ENCODE data around the gene COA6. TPM values are rescaled to one million over a fixed set of nuclear protein-coding genes. Genes with fewer than 3 reads are reported as not detected.

The COA6 gene
- polyA plus RNA-seq, 2 of the 4 experiments (the other 2 are of a cell fraction): 102 to 133 TPM

GRCh38 chr1:234369033-234369430, 4.2 kb upstream of the COA6 start:
- no peak for DNase-seq (ENCODE audit: low read depth in 1 of 2, low spot score in 1 of 2)
- CTCF ChIA-PET: interaction anchor here (0.9 to 1.6 kb wide), 2 partner anchors 8 to 257 kb away, joined by 3 read pairs; no protein-coding TSS in a partner anchor
- POLR2A ChIA-PET: no interaction called here
- Histone ChIP-seq H3K4me3 (no peak overlapping the region), H3K4me2 (no peak overlapping the region; the same call in 2 of the 3 replicates), H3K27ac (peak overlapping the region; percentile 83 to 95), H3K9me3 (no peaks in the 10 kb centered on the region), H3K4me1 (peaks cover 32% of the 10 kb centered on the region)
- no peak for TF ChIP-seq NPAS2 (CRISPR knock-in tag; IDR thresholded peaks at IDR 0.05; ENCODE audit: borderline replicate concordance)
- no peak for ATAC-seq
- 96% methylated on average over 3 of the region's 3 CpGs for WGBS (ENCODE audit: missing lambda C conversion rate)
- FAIRE-seq: no peak

DNA sequence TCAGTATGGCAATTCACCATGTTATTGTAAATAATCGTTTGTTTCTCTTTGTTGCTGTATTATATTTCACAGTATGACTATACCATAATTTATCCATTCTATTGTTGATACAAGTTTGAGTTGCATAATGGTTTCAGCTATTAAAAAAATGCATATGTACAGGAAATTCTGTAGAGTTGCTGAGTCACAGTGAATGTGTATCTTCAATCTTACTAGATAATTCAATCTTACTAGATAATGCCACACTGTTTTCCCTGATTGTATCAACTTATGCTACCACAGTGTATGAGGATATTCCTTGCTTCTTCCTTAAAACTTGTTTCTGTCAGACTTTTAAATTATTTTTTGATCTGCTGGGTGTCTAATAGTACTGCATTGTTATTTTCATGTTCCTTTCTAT, 3.5 kb upstream of the COA6 start:
- H3K9me3 ChIP-seq: no peaks in the 10 kb centered on the region
- TF ChIP-seq EHMT2 (IDR thresholded peaks at IDR 0.05; ENCODE audit: low read depth) (no peak), TFCP2L1 (CRISPR knock-in tag; IDR thresholded peaks at IDR 0.05) (no peak), HOXB5 (CRISPR knock-in tag; IDR thresholded peaks at IDR 0.05) (0 out of 2 replicates have a peak, but pooled peaks have one; percentile 47), MAFK (IDR thresholded peaks at IDR 0.05; ENCODE audit: partially characterized antibody) (peak; percentile 98), GATA3 (IDR thresholded peaks at IDR 0.05; ENCODE audit: borderline replicate concordance) (peak; percentile 27; the same call in 1 of the 2 replicates), CEBPB (IDR thresholded peaks at IDR 0.05) (peak; percentile 28 to 90; a peak in 3 of 4 replicates), MAX (IDR thresholded peaks at IDR 0.05) (0 out of 2 replicates have a peak, but pooled peaks have one; percentile 14), NFE2L2 (conservative IDR thresholded peaks at IDR 0.05; ENCODE audit: low read length) (peak; percentile 95), RAD21 (conservative IDR thresholded peaks at IDR 0.05 in 1 of 2, IDR thresholded peaks at IDR 0.05 in 1 of 2) (no peak), FOSL2 (IDR thresholded peaks at IDR 0.05) (no peak), FOSL2 (CRISPR knock-in tag; IDR thresholded peaks at IDR 0.05) (0 out of 2 replicates have a peak, but pooled peaks have one; percentile 11), HOXA7 (CRISPR knock-in tag; IDR thresholded peaks at IDR 0.05) (peak; percentile 12; the same call in 1 of the 2 replicates), NR3C1 (IDR thresholded peaks at IDR 0.05) (no peak), ELK1 (IDR thresholded peaks at IDR 0.05; ENCODE audit: low read depth, low read length) (no peak), HOXB13 (CRISPR knock-in tag; IDR thresholded peaks at IDR 0.05; ENCODE audit: low read depth) (peak; percentile 66; the same call in 1 of the 2 replicates)
- TF ChIP-seq, protein P1, sequence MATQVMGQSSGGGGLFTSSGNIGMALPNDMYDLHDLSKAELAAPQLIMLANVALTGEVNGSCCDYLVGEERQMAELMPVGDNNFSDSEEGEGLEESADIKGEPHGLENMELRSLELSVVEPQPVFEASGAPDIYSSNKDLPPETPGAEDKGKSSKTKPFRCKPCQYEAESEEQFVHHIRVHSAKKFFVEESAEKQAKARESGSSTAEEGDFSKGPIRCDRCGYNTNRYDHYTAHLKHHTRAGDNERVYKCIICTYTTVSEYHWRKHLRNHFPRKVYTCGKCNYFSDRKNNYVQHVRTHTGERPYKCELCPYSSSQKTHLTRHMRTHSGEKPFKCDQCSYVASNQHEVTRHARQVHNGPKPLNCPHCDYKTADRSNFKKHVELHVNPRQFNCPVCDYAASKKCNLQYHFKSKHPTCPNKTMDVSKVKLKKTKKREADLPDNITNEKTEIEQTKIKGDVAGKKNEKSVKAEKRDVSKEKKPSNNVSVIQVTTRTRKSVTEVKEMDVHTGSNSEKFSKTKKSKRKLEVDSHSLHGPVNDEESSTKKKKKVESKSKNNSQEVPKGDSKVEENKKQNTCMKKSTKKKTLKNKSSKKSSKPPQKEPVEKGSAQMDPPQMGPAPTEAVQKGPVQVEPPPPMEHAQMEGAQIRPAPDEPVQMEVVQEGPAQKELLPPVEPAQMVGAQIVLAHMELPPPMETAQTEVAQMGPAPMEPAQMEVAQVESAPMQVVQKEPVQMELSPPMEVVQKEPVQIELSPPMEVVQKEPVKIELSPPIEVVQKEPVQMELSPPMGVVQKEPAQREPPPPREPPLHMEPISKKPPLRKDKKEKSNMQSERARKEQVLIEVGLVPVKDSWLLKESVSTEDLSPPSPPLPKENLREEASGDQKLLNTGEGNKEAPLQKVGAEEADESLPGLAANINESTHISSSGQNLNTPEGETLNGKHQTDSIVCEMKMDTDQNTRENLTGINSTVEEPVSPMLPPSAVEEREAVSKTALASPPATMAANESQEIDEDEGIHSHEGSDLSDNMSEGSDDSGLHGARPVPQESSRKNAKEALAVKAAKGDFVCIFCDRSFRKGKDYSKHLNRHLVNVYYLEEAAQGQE (IDR thresholded peaks at IDR 0.05): no peak
- peak overlapping the region; percentile 83 to 95 for H3K27ac ChIP-seq
- FAIRE-seq: no peak
- peak in 1 of 2 experiments; percentile 75 for DNase-seq (ENCODE audit: low read depth in 1 of 2, low spot score in 1 of 2)
- POLR2A ChIA-PET: no interaction called here
- 2% methylated on average over 1 of the region's 1 CpG for WGBS (ENCODE audit: missing lambda C conversion rate)
- H3K4me2 ChIP-seq: peak overlapping the region; percentile 35
- CTCF ChIA-PET: interaction anchor here (0.9 to 1.2 kb wide), 2 partner anchors 9 to 60 kb away, joined by 3 to 4 read pairs; no protein-coding TSS in a partner anchor
- H3K4me1 ChIP-seq: peaks cover 37% of the 10 kb centered on the region
- no peak for ATAC-seq
- H3K4me3 ChIP-seq: no peak overlapping the region

GRCh38 chr1:234371414-234371813, 1.8 kb upstream of the COA6 start:
- no peak for ATAC-seq
- Histone ChIP-seq H3K4me1 (peaks cover 38% of the 10 kb centered on the region), H3K4me3 (no peak overlapping the region), H3K9me3 (no peaks in the 10 kb centered on the region), H3K4me2 (peak overlapping the region; percentile 88), H3K27ac (peak overlapping the region; percentile 68 to 95)
- TF ChIP-seq EHF (CRISPR knock-in tag; IDR thresholded peaks at IDR 0.05) (no peak), ZSCAN20 (CRISPR knock-in tag; IDR thresholded peaks at IDR 0.05) (no peak), CBX8 (IDR thresholded peaks at IDR 0.05) (no peak), EP300 (IDR thresholded peaks at IDR 0.05) (no peak), MAZ (IDR thresholded peaks at IDR 0.05; ENCODE audit: borderline replicate concordance, low read depth, low read length) (no peak), TP53 (CRISPR knock-in tag; IDR thresholded peaks at IDR 0.05) (no peak), ZNF302 (CRISPR knock-in tag; IDR thresholded peaks at IDR 0.05) (0 out of 2 replicates have a peak, but pooled peaks have one; percentile 15), CBX2 (IDR thresholded peaks at IDR 0.05; ENCODE audit: borderline replicate concordance, low read depth) (no peak), FOSL2 (IDR thresholded peaks at IDR 0.05) (no peak), FOSL2 (CRISPR knock-in tag; IDR thresholded peaks at IDR 0.05) (0 out of 2 replicates have a peak, but pooled peaks have one; percentile 8)
- ChIA-PET CTCF (interaction anchor here (0.5 to 1.2 kb wide), 4 partner anchors 38 to 264 kb away, joined by 3 to 6 read pairs (median 3); no protein-coding TSS in a partner anchor), POLR2A (interaction anchor here (1.3 kb wide), 1 partner anchor 15 kb away, joined by 4 read pairs; no protein-coding TSS in a partner anchor)
- FAIRE-seq: no peak
- peak in 1 of 2 experiments; percentile 55 for DNase-seq (ENCODE audit: low read depth in 1 of 2, low spot score in 1 of 2)
- 28% methylated on average over 2 of the region's 2 CpGs for WGBS (ENCODE audit: missing lambda C conversion rate)
